ENCODE results near the gene IMMP2L. TPM values are rescaled to one million over a fixed set of nuclear protein-coding genes. Genes with fewer than 3 reads are reported as not detected.

The IMMP2L gene
- total RNA-seq, 1 donor from 2014 or later: 59.6 TPM

- no peak for DNase-seq (ENCODE audit: low spot score in 2 of 2, unreplicated experiment in 2 of 2)
- Mint-ChIP-seq H3K27me3 (ENCODE audit: low read depth) (no peaks in the 10 kb centered on the region), H3K36me3 (no peaks in the 10 kb centered on the region), H3K4me1 (peaks cover 8% of the 10 kb centered on the region), H3K9me3 (peaks cover 9% of the 10 kb centered on the region), H3K4me3 (no peak overlapping the region), H3K27ac (no peak overlapping the region)
- no peak for TF ChIP-seq CTCF (IDR thresholded peaks at IDR 0.05; ENCODE audit: unreplicated experiment)
Observed at GRCh38 chr7:110718503-110719205, 843.6 kb downstream of the IMMP2L start.

GRCh38 chr7:110704225-110704624 lies 858.1 kb downstream of the IMMP2L start:
- H3K4me1 Mint-ChIP-seq: no peaks in the 10 kb centered on the region
- H3K27me3 Mint-ChIP-seq (ENCODE audit: low read depth): no peaks in the 10 kb centered on the region
- H3K4me3 Mint-ChIP-seq: no peak overlapping the region
- peaks cover 5% of the 10 kb centered on the region for H3K9me3 Mint-ChIP-seq
- H3K27ac Mint-ChIP-seq: no peak overlapping the region
- TF ChIP-seq CTCF (IDR thresholded peaks at IDR 0.05; ENCODE audit: unreplicated experiment): no peak
- DNase-seq (ENCODE audit: low spot score in 2 of 2, unreplicated experiment in 2 of 2): no peak
- H3K36me3 Mint-ChIP-seq: peaks cover 3% of the 10 kb centered on the region

GRCh38 chr7:110698576-110698975 lies 863.7 kb downstream of the IMMP2L start:
- Mint-ChIP-seq H3K27me3 (ENCODE audit: low read depth) (no peaks in the 10 kb centered on the region), H3K36me3 (no peaks in the 10 kb centered on the region), H3K27ac (no peak overlapping the region), H3K9me3 (no peaks in the 10 kb centered on the region), H3K4me1 (no peaks in the 10 kb centered on the region), H3K4me3 (no peak overlapping the region)
- TF ChIP-seq CTCF (IDR thresholded peaks at IDR 0.05; ENCODE audit: unreplicated experiment): no peak
- no peak for DNase-seq (ENCODE audit: low spot score in 2 of 2, unreplicated experiment in 2 of 2)

GRCh38 chr7:110693344-110693743 lies 868.9 kb downstream of the IMMP2L start:
- no peak overlapping the region for H3K27ac Mint-ChIP-seq
- no peak for DNase-seq (ENCODE audit: low spot score in 2 of 2, unreplicated experiment in 2 of 2)
- H3K27me3 Mint-ChIP-seq (ENCODE audit: low read depth): no peaks in the 10 kb centered on the region
- H3K9me3 Mint-ChIP-seq: peaks cover 17% of the 10 kb centered on the region
- TF ChIP-seq CTCF (IDR thresholded peaks at IDR 0.05; ENCODE audit: unreplicated experiment): no peak
- H3K36me3 Mint-ChIP-seq: peaks cover 2% of the 10 kb centered on the region
- H3K4me1 Mint-ChIP-seq: no peaks in the 10 kb centered on the region
- H3K4me3 Mint-ChIP-seq: no peak overlapping the region

GRCh38 chr7:110688908-110689307 lies 873.4 kb downstream of the IMMP2L start:
- no peak for TF ChIP-seq CTCF (IDR thresholded peaks at IDR 0.05; ENCODE audit: unreplicated experiment)
- no peak for DNase-seq (ENCODE audit: low spot score in 2 of 2, unreplicated experiment in 2 of 2)
- Mint-ChIP-seq H3K27ac (no peak overlapping the region), H3K36me3 (peaks cover 2% of the 10 kb centered on the region), H3K27me3 (ENCODE audit: low read depth) (no peaks in the 10 kb centered on the region), H3K4me3 (no peak overlapping the region), H3K9me3 (peaks cover 21% of the 10 kb centered on the region), H3K4me1 (no peaks in the 10 kb centered on the region)

Measured in mesothelial cell of epicardium (in vitro differentiated cells).